ENCODE measurements around the gene DUSP16.

Gene DUSP16

GRCh38 chr12:12560587-12561370 is 1.9 kb downstream of the DUSP16 start:
- TF ChIP-seq CTBP1 (IDR thresholded peaks at IDR 0.05; ENCODE audit: borderline replicate concordance) (no peak), LEF1 (IDR thresholded peaks at IDR 0.05; ENCODE audit: borderline replicate concordance) (no peak), SP1 (IDR thresholded peaks at IDR 0.05) (no peak), ARNT (IDR thresholded peaks at IDR 0.05) (no peak), FOXM1 (IDR thresholded peaks at IDR 0.05; ENCODE audit: borderline replicate concordance) (no peak), NFRKB (IDR thresholded peaks at IDR 0.05) (no peak), ZNF384 (IDR thresholded peaks at IDR 0.05) (no peak), FOXA1 (IDR thresholded peaks at IDR 0.05) (no peak), ELF4 (IDR thresholded peaks at IDR 0.05) (no peak), BHLHE40 (IDR thresholded peaks at IDR 0.05; ENCODE audit: borderline replicate concordance) (no peak), HDGF (IDR thresholded peaks at IDR 0.05; ENCODE audit: borderline replicate concordance) (no peak), L3MBTL2 (conservative IDR thresholded peaks at IDR 0.05) (no peak), FOXK2 (IDR thresholded peaks at IDR 0.05) (no peak), PKNOX1 (IDR thresholded peaks at IDR 0.05) (no peak), TARDBP (IDR thresholded peaks at IDR 0.05) (no peak), SUZ12 (IDR thresholded peaks at IDR 0.05) (no peak)
- ChIA-PET POLR2A (interaction anchor here (0.7 to 1.3 kb wide), 5 partner anchors 14 to 203 kb away, joined by 3 read pairs; no protein-coding TSS in a partner anchor), CTCF (no interaction called here)
- DNase-seq (ENCODE audit: extremely low spot score): no peak

- no peak for DNase-seq (ENCODE audit: extremely low spot score)
- ChIA-PET CTCF (no interaction called here), POLR2A (interaction anchor here (0.5 to 1.3 kb wide), 4 partner anchors 11 to 86 kb away, joined by 3 read pairs; no protein-coding TSS in a partner anchor)
- TF ChIP-seq SUZ12 (IDR thresholded peaks at IDR 0.05): no peak
- no peak for TF ChIP-seq FOXM1 (IDR thresholded peaks at IDR 0.05; ENCODE audit: borderline replicate concordance)
- TF ChIP-seq ZNF384 (IDR thresholded peaks at IDR 0.05): no peak
- no peak for TF ChIP-seq ELF4 (IDR thresholded peaks at IDR 0.05)
- TF ChIP-seq LEF1 (IDR thresholded peaks at IDR 0.05; ENCODE audit: borderline replicate concordance): no peak
- no peak for TF ChIP-seq FOXK2 (IDR thresholded peaks at IDR 0.05)
- TF ChIP-seq TARDBP (IDR thresholded peaks at IDR 0.05): no peak
- TF ChIP-seq NFRKB (IDR thresholded peaks at IDR 0.05): no peak
- no peak for TF ChIP-seq BHLHE40 (IDR thresholded peaks at IDR 0.05; ENCODE audit: borderline replicate concordance)
- TF ChIP-seq L3MBTL2 (conservative IDR thresholded peaks at IDR 0.05): no peak
- TF ChIP-seq FOXA1 (IDR thresholded peaks at IDR 0.05): no peak
- TF ChIP-seq PKNOX1 (IDR thresholded peaks at IDR 0.05): no peak
- TF ChIP-seq SP1 (IDR thresholded peaks at IDR 0.05): no peak
These were observed 2.9 kb downstream of the DUSP16 start for GRCh38 chr12:12559719-12560296.

- ChIA-PET CTCF (no interaction called here), POLR2A (interaction anchor here (0.7 to 1.3 kb wide), 3 partner anchors 9 to 115 kb away, joined by 3 to 4 read pairs (median 3); no protein-coding TSS in a partner anchor)
- no peak for DNase-seq (ENCODE audit: extremely low spot score)
- TF ChIP-seq FOXA1 (IDR thresholded peaks at IDR 0.05) (no peak), TARDBP (IDR thresholded peaks at IDR 0.05) (no peak), ELF4 (IDR thresholded peaks at IDR 0.05) (no peak), SUZ12 (IDR thresholded peaks at IDR 0.05) (no peak), ARNT (IDR thresholded peaks at IDR 0.05) (no peak), CTBP1 (IDR thresholded peaks at IDR 0.05; ENCODE audit: borderline replicate concordance) (no peak), SP1 (IDR thresholded peaks at IDR 0.05) (no peak), LEF1 (IDR thresholded peaks at IDR 0.05; ENCODE audit: borderline replicate concordance) (no peak), HDGF (IDR thresholded peaks at IDR 0.05; ENCODE audit: borderline replicate concordance) (no peak), PKNOX1 (IDR thresholded peaks at IDR 0.05) (no peak), NFRKB (IDR thresholded peaks at IDR 0.05) (no peak), FOXK2 (IDR thresholded peaks at IDR 0.05) (no peak), BHLHE40 (IDR thresholded peaks at IDR 0.05; ENCODE audit: borderline replicate concordance) (no peak), L3MBTL2 (conservative IDR thresholded peaks at IDR 0.05) (no peak)
These were observed 4.4 kb downstream of the DUSP16 start for GRCh38 chr12:12558291-12558690.

- DNase-seq (ENCODE audit: extremely low spot score): no peak
- ChIA-PET CTCF (no interaction called here), POLR2A (interaction anchor here (1.0 kb wide), 1 partner anchor 11 kb away, joined by 3 read pairs; no protein-coding TSS in a partner anchor)
- TF ChIP-seq TARDBP (IDR thresholded peaks at IDR 0.05) (no peak), HDGF (IDR thresholded peaks at IDR 0.05; ENCODE audit: borderline replicate concordance) (no peak), SP1 (IDR thresholded peaks at IDR 0.05) (no peak), FOXK2 (IDR thresholded peaks at IDR 0.05) (no peak), FOXM1 (IDR thresholded peaks at IDR 0.05; ENCODE audit: borderline replicate concordance) (no peak), SUZ12 (IDR thresholded peaks at IDR 0.05) (no peak)
These were observed 4.9 kb downstream of the DUSP16 start for GRCh38 chr12:12557733-12558132.

- no peak for DNase-seq (ENCODE audit: extremely low spot score)
- ChIA-PET POLR2A (interaction anchor here (0.7 kb wide), 1 partner anchor 199 kb away, joined by 3 read pairs; the partner anchor contains the start of gene BORCS5), CTCF (interaction anchor here (0.6 to 1.0 kb wide), 4 partner anchors 9 to 541 kb away, joined by 3 to 4 read pairs (median 4); no protein-coding TSS in a partner anchor)
- TF ChIP-seq CTBP1 (IDR thresholded peaks at IDR 0.05; ENCODE audit: borderline replicate concordance) (no peak), TARDBP (IDR thresholded peaks at IDR 0.05) (no peak)
These were observed 7.0 kb downstream of the DUSP16 start for GRCh38 chr12:12555656-12556055.

All from HEK293T (cell line).